ENCODE measurements around the gene ALOX5. TPM values are rescaled to one million over a fixed set of nuclear protein-coding genes. Genes with fewer than 3 reads are reported as not detected.

The ALOX5 gene
- total RNA-seq, 1 experiment from 2014 or later: 3.4 TPM

GRCh38 chr10:45442251-45442650 is 68.2 kb downstream of the ALOX5 start:
- Mint-ChIP-seq H3K27ac (no peak overlapping the region), H3K4me3 (no peak overlapping the region), H3K36me3 (peaks cover 4% of the 10 kb centered on the region; the same call in 1 of the 2 replicates), H3K9me3 (peaks cover 4% of the 10 kb centered on the region; the same call in 1 of the 2 replicates), H3K27me3 (ENCODE audit: low read depth) (no peaks in the 10 kb centered on the region), H3K4me1 (peaks cover 24% of the 10 kb centered on the region)
- DNase-seq (ENCODE audit: low spot score) (no peak), ATAC-seq (no peak)
- no peak for TF ChIP-seq ZMAT4 (CRISPR knock-in tag; IDR thresholded peaks at IDR 0.05)
- no peak for TF ChIP-seq TP53 (CRISPR knock-in tag; IDR thresholded peaks at IDR 0.05)
- no peak for TF ChIP-seq CREB1 (CRISPR knock-in tag; IDR thresholded peaks at IDR 0.05)
- TF ChIP-seq FOXK1 (CRISPR knock-in tag; IDR thresholded peaks at IDR 0.05): no peak
- TF ChIP-seq, protein P1, sequence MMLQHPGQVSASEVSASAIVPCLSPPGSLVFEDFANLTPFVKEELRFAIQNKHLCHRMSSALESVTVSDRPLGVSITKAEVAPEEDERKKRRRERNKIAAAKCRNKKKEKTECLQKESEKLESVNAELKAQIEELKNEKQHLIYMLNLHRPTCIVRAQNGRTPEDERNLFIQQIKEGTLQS (CRISPR knock-in tag; conservative IDR thresholded peaks at IDR 0.05): no peak
- TF ChIP-seq IRF1 (CRISPR knock-in tag; IDR thresholded peaks at IDR 0.05): no peak
- no peak for TF ChIP-seq ZSCAN18 (CRISPR knock-in tag; IDR thresholded peaks at IDR 0.05)
- TF ChIP-seq ZBTB21 (CRISPR knock-in tag; IDR thresholded peaks at IDR 0.05; ENCODE audit: borderline replicate concordance): no peak
- TF ChIP-seq NFATC4 (CRISPR knock-in tag; IDR thresholded peaks at IDR 0.05): no peak
- no peak for TF ChIP-seq ZNF425 (CRISPR knock-in tag; conservative IDR thresholded peaks at IDR 0.05)
- no peak for TF ChIP-seq E2F4 (CRISPR knock-in tag; IDR thresholded peaks at IDR 0.05; ENCODE audit: borderline replicate concordance, low read depth)
- no peak for TF ChIP-seq MLX (CRISPR knock-in tag; IDR thresholded peaks at IDR 0.05)
- ChIA-PET CTCF (interaction anchor here (1.0 to 2.6 kb wide), 3 partner anchors 11 to 192 kb away, joined by 3 to 12 read pairs (median 3); no protein-coding TSS in a partner anchor), POLR2A (no interaction called here)

GRCh38 chr10:45442662-45443061 is 68.6 kb downstream of the ALOX5 start:
- no peaks in the 10 kb centered on the region for H3K27me3 Mint-ChIP-seq (ENCODE audit: low read depth)
- no peak overlapping the region for H3K4me3 Mint-ChIP-seq
- DNase-seq (ENCODE audit: low spot score) (peak; percentile 50), ATAC-seq (peak; percentile 86)
- ChIA-PET POLR2A (no interaction called here), CTCF (interaction anchor here (1.0 to 2.6 kb wide), 3 partner anchors 11 to 193 kb away, joined by 3 to 12 read pairs (median 3); no protein-coding TSS in a partner anchor)
- H3K4me1 Mint-ChIP-seq: peaks cover 22% of the 10 kb centered on the region
- H3K9me3 Mint-ChIP-seq: peaks cover 4% of the 10 kb centered on the region; the same call in 1 of the 2 replicates
- TF ChIP-seq MXD4 (CRISPR knock-in tag; IDR thresholded peaks at IDR 0.05; ENCODE audit: borderline replicate concordance) (no peak), FOXP1 (CRISPR knock-in tag; IDR thresholded peaks at IDR 0.05; ENCODE audit: borderline replicate concordance) (peak; percentile 15; the same call in 1 of the 2 replicates), IRF2 (CRISPR knock-in tag; IDR thresholded peaks at IDR 0.05; ENCODE audit: borderline replicate concordance, low read depth) (no peak)
- H3K36me3 Mint-ChIP-seq: peaks cover 4% of the 10 kb centered on the region; the same call in 1 of the 2 replicates
- no peak overlapping the region for H3K27ac Mint-ChIP-seq

Measured in WTC11 (cell line).